HepG2 (cell line): Measurements from ENCODE around the gene MOAP1. TPM values are rescaled to one million over a fixed set of nuclear protein-coding genes. Genes with fewer than 3 reads are reported as not detected.

Experiments
- ATF4 ChIP-seq, 2 experiments: fragments of 450-650 bp in 1 of 2; sonication (generic) in 1 of 2; formaldehyde crosslinking; IDR thresholded peaks; 2 replicates each; pipeline versions ENCODE4 v1.5.0 to v1.8.0; 2020 to 2022; ENCODE audit warnings: mild to moderate bottlenecking in 1 of 2, missing genetic modification reagents in 1 of 2
- CREB3 ChIP-seq: sonication (generic); formaldehyde crosslinking; IDR thresholded peaks from 2 replicates; pipeline ENCODE4 v1.5.0; 2020; ENCODE audit warnings: missing genetic modification reagents
- ESRRA ChIP-seq: sonication (generic); formaldehyde crosslinking; IDR thresholded peaks from 2 replicates; pipeline ENCODE4 v1.5.1; 2020; ENCODE audit warnings: mild to moderate bottlenecking, low read depth, missing genetic modification reagents
- HDAC2 ChIP-seq: sonication (generic); formaldehyde crosslinking; IDR thresholded peaks from 2 replicates; pipeline ENCODE4 v1.4.0; 2020; ENCODE audit warnings: missing genetic modification reagents
- NAIF1 ChIP-seq: sonication (generic); formaldehyde crosslinking; IDR thresholded peaks from 2 replicates; pipeline ENCODE4 v1.5.0; 2020; ENCODE audit warnings: mild to moderate bottlenecking, missing genetic modification reagents, borderline replicate concordance
- PTBP1 ChIP-seq: fragments of 200-400 bp; formaldehyde crosslinking; IDR thresholded peaks from 2 replicates; pipeline ENCODE4 v1.6.1; 2018; ENCODE audit warnings: low read length, low read depth; ENCODE audit not compliant: poor library complexity, severe bottlenecking
- RBAK ChIP-seq: sonication (generic); formaldehyde crosslinking; IDR thresholded peaks from 2 replicates; pipeline ENCODE4 v1.5.1; 2020; ENCODE audit warnings: mild to moderate bottlenecking, missing genetic modification reagents
- SIN3A ChIP-seq: IDR thresholded peaks from 2 replicates; pipeline ENCODE4 v1.6.1; 2011; ENCODE audit warnings: low read depth, mild to moderate bottlenecking, control low read depth, low read length, borderline replicate concordance
- SPEN ChIP-seq: sonication (generic); formaldehyde crosslinking; IDR thresholded peaks from 2 replicates; pipeline ENCODE4 v1.5.1; 2020; ENCODE audit warnings: low read depth, mild to moderate bottlenecking, missing genetic modification reagents
- STAG1 ChIP-seq: sonication (generic); formaldehyde crosslinking; IDR thresholded peaks from 2 replicates; pipeline ENCODE4 v1.4.0; 2020; ENCODE audit warnings: missing genetic modification reagents
- TIGD3 ChIP-seq: sonication (generic); formaldehyde crosslinking; IDR thresholded peaks from 2 replicates; pipeline ENCODE4 v1.5.1; 2020; ENCODE audit warnings: mild to moderate bottlenecking, missing genetic modification reagents, borderline replicate concordance
- ZBTB8A ChIP-seq: sonication (generic); formaldehyde crosslinking; IDR thresholded peaks from 2 replicates; pipeline ENCODE4 v1.4.0; 2020; ENCODE audit warnings: mild to moderate bottlenecking, low read depth, missing genetic modification reagents, borderline replicate concordance
- ZMYM2 ChIP-seq: sonication (generic); formaldehyde crosslinking; IDR thresholded peaks from 2 replicates; pipeline ENCODE4 v1.8.0; 2022; ENCODE audit warnings: mild to moderate bottlenecking, missing genetic modification reagents
- ZNF576 ChIP-seq: sonication (generic); formaldehyde crosslinking; IDR thresholded peaks from 2 replicates; pipeline ENCODE4 v1.4.0; 2020; ENCODE audit warnings: mild to moderate bottlenecking, missing genetic modification reagents
- ZNF619 ChIP-seq: sonication (generic); formaldehyde crosslinking; IDR thresholded peaks from 2 replicates; pipeline ENCODE4 v1.4.0; 2020; ENCODE audit warnings: mild to moderate bottlenecking, missing genetic modification reagents
- ZNF674 ChIP-seq: sonication (generic); formaldehyde crosslinking; IDR thresholded peaks from 2 replicates; pipeline ENCODE4 v1.5.0; 2020; ENCODE audit warnings: low read depth, mild to moderate bottlenecking, missing genetic modification reagents
- ZNF777 ChIP-seq: sonication (generic); formaldehyde crosslinking; IDR thresholded peaks from 2 replicates; pipeline ENCODE4 v1.4.0; 2020; ENCODE audit warnings: missing genetic modification reagents
- polyA plus RNA-seq, 8 experiments: library from polyadenylated mRNA; depleted of rRNA in 3 of 8; stranded (reverse) in 7 of 8; unstranded in 1 of 8; fragments of >200 nt; fragmentation: Illumina TruSeq in 4 of 8; extraction: Trizol in 4 of 8; gene quantifications; 2 replicates each; pipeline versions ENCODE4 v1.2.1 to v1.2.3, GENCODE V29; 2011 to 2016; ENCODE audit warnings: low read depth in 4 of 8, missing spikeins in 1 of 8, mixed read lengths in 1 of 8; ENCODE audit not compliant: insufficient read depth in 1 of 8
- total RNA-seq, 5 experiments: library from RNA; depleted of rRNA; stranded (reverse); fragments of >200 nt; fragmentation: Illumina TruSeq; extraction: Trizol; gene quantifications; 2 replicates each; pipeline ENCODE4 v1.2.3, GENCODE V29; 2016; ENCODE audit warnings: low read depth in 1 of 5
- TF ChIP-seq, protein P1 (sequence below): IDR thresholded peaks from 2 replicates; pipeline ENCODE4 v1.6.1; 2018; ENCODE audit warnings: missing genetic modification reagents
- TF ChIP-seq, protein P2 (sequence below): sonication (generic); formaldehyde crosslinking; IDR thresholded peaks from 2 replicates; pipeline ENCODE4 v1.5.0; 2020; ENCODE audit warnings: mild to moderate bottlenecking, missing genetic modification reagents
- TF ChIP-seq, protein P3 (sequence below): sonication (generic); formaldehyde crosslinking; conservative IDR thresholded peaks from 2 replicates; pipeline ENCODE4 v1.8.0; 2022; ENCODE audit warnings: mild to moderate bottlenecking, moderate library complexity, missing genetic modification reagents
- TF ChIP-seq, protein P4 (sequence below): sonication (generic); formaldehyde crosslinking; IDR thresholded peaks from 2 replicates; pipeline ENCODE4 v1.8.0; 2022; ENCODE audit warnings: mild to moderate bottlenecking, missing genetic modification reagents, moderate library complexity

MOAP1 gene
- total and polyA plus RNA-seq, 2 of the 13 experiments (the other 11 are each of a cell fraction or from before 2014, with no cell fraction given), result 14.6 to 47.0 TPM

GRCh38 chr14:93137864-93138263 is 46.8 kb downstream of the MOAP1 start (continued):
- TF ChIP-seq ATF4 (CRISPR knock-in tag; IDR thresholded peaks at IDR 0.05) (no peak), ZBTB8A (CRISPR knock-in tag) (no peak), HDAC2 (CRISPR knock-in tag) (0 out of 2 replicates have a peak, but pooled peaks have one; percentile 30), NAIF1 (no peak), SPEN (CRISPR knock-in tag) (no peak), ZNF576 (no peak), ZMYM2 (no peak), STAG1 (CRISPR knock-in tag) (peak; percentile 47), CREB3 (CRISPR knock-in tag) (no peak), PTBP1 (no peak), ZNF619 (CRISPR knock-in tag) (no peak), ESRRA (no peak), TIGD3 (CRISPR knock-in tag) (no peak), RBAK (no peak), SIN3A (peak; percentile 19; the same call in 1 of the 2 replicates), ZNF674 (no peak), ZNF777 (CRISPR knock-in tag) (peak; percentile 60; the same call in 1 of the 2 replicates)
- TF ChIP-seq, protein P1, sequence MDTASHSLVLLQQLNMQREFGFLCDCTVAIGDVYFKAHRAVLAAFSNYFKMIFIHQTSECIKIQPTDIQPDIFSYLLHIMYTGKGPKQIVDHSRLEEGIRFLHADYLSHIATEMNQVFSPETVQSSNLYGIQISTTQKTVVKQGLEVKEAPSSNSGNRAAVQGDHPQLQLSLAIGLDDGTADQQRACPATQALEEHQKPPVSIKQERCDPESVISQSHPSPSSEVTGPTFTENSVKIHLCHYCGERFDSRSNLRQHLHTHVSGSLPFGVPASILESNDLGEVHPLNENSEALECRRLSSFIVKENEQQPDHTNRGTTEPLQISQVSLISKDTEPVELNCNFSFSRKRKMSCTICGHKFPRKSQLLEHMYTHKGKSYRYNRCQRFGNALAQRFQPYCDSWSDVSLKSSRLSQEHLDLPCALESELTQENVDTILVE (CRISPR knock-in tag), result no peak
- TF ChIP-seq, protein P2, sequence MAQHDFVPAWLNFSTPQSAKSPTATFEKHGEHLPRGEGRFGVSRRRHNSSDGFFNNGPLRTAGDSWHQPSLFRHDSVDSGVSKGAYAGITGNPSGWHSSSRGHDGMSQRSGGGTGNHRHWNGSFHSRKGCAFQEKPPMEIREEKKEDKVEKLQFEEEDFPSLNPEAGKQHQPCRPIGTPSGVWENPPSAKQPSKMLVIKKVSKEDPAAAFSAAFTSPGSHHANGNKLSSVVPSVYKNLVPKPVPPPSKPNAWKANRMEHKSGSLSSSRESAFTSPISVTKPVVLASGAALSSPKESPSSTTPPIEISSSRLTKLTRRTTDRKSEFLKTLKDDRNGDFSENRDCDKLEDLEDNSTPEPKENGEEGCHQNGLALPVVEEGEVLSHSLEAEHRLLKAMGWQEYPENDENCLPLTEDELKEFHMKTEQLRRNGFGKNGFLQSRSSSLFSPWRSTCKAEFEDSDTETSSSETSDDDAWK (CRISPR knock-in tag), result no peak
- TF ChIP-seq, protein P3, sequence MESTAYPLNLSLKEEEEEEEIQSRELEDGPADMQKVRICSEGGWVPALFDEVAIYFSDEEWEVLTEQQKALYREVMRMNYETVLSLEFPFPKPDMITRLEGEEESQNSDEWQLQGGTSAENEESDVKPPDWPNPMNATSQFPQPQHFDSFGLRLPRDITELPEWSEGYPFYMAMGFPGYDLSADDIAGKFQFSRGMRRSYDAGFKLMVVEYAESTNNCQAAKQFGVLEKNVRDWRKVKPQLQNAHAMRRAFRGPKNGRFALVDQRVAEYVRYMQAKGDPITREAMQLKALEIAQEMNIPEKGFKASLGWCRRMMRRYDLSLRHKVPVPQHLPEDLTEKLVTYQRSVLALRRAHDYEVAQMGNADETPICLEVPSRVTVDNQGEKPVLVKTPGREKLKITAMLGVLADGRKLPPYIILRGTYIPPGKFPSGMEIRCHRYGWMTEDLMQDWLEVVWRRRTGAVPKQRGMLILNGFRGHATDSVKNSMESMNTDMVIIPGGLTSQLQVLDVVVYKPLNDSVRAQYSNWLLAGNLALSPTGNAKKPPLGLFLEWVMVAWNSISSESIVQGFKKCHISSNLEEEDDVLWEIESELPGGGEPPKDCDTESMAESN (CRISPR knock-in tag), result no peak
- TF ChIP-seq, protein P4, sequence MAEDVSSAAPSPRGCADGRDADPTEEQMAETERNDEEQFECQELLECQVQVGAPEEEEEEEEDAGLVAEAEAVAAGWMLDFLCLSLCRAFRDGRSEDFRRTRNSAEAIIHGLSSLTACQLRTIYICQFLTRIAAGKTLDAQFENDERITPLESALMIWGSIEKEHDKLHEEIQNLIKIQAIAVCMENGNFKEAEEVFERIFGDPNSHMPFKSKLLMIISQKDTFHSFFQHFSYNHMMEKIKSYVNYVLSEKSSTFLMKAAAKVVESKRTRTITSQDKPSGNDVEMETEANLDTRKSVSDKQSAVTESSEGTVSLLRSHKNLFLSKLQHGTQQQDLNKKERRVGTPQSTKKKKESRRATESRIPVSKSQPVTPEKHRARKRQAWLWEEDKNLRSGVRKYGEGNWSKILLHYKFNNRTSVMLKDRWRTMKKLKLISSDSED (CRISPR knock-in tag), result no peak
